GM19035 (cell line): ENCODE measurements around the gene CACTIN.

Experiments used
- ATAC-seq: cut with Tn5 transposase; IDR thresholded peaks from one replicate; pipeline ENCODE4 v1.9.1; 2021; ENCODE audit not compliant: unreplicated experiment

CACTIN gene

DNA sequence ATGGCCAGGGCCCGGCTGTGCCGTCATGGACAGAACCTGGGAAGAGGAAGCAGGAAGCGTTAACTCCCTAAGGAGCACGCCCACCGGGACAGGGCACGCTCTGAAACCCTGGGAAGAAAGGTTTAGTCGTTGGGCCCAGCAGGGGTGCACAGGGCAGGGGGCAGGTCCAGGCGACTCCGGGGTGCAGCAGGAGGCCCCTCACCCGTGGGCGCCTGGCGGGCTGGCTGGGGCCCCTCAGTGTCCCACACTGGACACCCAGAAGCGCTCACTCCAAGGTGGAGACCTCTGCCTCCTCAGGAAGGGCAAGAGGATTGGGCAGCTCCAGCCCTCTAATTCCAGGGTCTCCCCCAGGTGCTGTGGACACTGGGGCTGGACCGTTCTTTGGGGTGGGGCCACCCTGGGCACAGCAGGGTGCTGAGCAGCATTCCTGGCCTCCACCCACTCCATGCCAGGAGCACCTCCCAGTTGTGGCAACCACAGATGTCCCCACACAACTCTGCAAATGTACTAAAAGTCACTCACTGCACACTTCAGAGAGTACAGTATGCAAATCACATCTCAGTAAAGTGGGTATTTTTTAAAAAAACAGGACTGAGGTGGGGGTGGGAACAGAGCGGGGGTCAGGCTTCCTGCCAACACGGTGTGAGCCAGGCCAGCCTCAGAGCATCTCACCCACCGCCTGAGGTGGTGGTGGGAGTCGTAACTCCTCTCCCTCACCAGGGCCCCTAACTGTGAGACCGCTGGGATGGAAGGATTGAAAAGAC is 38.5 kb upstream of the CACTIN start:
- ATAC-seq: no peak

DNA sequence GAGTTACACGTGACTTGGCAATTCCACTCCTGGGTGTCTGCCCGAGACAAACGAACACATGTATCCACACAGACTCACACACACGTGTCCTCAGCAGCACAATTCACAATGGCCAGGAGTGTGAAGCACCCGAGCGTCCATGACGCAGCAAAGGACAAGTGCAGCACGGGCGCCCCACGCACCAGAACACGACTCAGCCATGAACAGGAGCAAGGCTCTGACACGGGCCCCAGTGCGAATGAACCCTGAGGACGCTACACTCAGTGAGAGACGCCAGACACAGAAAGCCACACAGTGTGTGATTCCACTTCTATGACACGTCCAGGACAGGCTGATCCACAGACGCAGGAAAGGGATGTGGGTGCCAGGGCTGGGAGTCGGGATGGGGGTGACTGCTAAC is 37.2 kb upstream of the CACTIN start:
- no peak for ATAC-seq

DNA sequence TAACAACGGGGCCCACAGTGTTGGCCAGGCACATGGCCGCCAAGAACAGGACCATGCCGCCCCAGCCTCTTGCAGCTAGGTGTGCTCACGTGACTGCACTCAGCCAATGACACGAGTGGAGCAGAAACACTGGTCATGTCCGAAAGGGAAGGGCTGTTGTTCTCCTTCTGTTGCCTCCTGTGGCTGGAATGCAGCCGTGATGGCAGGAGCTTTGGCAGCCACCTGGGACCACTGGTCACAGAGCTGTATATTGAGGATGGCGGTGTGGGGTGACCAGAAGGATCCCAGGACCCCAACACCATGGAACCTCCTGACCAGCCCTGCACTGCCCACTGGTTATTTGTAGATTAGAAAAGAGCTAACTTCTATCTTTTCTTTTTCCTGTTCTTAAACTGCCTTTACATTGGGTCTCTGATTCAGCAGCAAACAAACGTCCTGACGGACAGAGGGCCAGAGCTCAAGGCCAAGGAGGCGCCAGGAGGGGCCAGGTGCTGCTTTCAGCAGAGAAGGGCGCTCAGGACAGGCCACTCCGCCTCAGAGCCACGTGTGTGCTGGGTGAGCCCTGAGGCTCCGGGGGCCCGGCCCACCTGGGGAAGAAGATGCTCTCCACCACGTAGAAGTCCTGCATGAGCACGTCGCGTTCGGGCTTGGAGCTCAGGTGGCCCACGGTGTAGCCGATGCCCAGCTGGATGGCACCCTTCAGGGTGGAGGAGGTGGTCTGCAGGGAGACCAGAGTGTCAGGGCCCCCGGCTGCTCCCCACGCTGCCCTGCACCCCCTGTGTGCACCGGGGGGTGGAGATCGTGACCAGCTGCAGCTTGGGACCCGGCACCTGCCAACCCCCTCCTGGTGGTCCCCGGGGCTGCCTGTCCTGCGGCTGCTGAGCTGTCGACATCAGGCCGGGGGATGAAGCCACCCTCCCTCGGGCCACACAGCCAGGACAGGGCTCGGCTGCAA is 35.0 kb upstream of the CACTIN start:
- ATAC-seq: no peak

DNA sequence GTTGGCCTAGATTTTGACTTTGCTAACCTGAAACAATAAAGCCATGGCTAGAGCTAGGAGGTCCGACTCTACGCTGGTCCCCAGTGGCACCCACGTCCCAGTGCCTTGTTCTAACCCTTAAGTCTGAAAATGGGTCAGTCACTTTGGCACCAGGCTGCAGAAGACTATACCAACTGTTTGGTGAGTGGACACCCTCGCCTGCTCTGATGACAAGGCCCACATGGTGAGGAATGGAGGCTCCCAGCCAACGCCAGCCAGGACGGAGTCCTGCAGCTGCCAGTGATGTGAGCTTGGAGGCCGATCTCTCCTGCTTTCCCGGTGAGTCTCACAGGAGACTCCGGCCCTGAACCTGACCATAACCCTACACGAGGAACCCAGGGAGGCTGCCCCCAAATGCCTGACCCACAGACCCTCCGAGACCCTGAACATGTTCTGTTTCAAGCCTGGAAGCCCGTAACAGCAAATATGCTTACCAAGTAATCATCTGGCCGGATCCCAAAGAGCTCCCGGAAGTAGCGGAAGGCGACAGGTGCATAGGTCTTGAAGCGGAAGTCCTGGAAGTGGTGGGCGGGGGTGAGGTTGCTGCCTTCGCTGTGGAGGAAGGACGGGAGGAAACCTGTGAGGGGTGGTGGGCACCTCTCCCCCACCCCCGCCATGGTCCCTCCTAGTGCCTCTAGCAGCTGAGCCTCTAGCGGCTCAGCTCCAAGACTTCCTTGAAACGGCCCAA is 34.1 kb upstream of the CACTIN start:
- ATAC-seq: no peak

DNA sequence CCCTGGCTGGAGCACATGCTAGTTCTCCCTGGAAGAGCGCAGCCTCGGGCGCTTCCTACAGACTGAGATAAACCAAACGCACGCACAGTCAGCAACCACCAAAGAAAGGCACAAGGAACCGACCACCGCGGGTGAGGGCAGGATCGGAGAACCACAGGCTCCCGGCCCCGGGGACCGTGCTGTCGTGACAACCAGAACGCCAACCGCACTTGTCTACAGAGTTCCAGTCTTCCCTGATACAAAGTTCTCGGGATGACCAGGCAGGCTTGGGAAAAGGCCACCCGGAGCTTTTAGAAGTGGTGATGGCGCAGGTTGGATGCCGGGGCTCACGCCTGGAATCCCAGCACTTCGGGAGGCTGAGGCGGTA is 33.1 kb upstream of the CACTIN start:
- no peak for ATAC-seq

DNA sequence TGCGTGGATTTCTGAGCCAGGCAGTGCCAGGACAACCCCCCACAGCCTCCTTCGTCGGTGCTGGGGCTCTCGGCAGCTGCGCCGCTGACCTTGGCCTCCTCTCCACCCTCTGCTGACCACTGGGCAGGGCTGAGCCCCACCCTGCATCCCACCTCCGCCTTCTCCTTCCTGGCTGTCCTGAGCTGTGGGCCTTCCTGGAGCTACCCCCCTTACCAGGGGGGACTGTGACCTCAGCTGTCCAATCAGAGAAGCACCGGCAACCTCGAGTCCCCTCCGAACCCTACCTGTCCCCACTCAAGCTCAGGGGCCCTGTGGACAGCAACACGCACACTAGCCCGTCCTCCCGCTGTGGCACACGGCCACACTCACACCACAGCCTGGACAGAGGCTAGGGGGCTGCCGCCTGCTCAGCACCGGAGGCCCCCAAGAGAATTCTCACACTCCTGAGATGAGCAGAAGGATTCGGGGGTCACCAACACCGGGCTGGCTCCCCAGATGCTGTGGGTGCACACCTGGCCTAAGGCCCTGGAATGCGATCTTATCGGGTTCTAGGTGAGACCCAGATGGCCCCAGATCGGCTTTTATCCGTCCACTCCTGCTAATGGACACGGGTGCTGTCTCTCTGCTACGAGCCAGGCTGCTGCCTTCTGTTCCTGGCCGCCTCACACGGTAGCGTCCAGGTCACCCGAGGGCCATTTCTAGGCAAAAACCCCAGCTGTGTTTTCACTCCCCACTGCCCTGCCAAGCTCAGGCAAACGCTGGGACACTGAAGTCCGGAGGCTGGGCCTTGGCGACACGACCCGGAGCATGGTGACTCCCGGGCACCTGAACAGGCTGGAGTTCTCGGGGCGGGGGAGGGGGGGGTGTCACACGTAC is 32.5 kb upstream of the CACTIN start:
- no peak for ATAC-seq

DNA sequence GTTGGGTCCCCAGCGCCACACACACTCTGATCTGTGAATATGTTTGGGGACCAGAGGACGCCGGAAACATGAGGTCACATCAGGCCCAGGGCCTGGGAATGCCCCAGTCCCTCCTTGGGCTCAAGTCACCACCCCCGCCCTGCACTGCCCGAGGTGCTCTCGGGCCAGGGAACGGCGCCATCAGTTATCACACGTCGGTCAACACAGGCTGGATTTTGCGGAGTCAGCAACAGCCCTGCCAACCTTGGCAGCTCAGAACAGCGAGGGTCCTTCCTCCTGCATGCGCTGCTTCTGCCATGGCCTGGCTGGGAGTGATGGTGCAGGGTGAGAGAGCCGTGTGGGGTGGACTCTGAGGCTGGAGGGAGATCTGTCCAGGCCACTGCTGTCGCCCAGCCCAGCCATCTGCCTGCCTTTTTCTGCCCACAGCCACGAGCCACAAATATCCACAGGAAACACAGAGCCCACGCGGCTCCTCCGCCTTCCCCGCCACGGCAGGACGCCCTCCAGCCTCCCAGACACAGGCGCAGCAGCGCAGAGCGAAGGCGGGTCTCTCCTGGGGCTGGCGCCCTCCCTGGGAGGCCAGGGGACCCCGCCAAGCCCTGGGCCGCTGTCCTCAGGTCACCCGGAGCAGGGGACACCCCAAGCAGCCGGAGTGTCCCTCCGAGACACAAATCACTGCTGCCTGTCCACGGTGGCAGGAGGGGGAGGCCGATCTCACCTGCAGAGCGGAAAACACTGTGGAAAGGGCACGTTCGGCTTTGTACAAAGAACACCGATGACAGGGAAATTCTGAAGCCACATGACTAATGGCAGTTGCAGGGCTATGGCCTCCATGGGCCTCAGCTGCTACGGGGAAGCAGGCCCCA is 31.6 kb upstream of the CACTIN start:
- no peak for ATAC-seq

DNA sequence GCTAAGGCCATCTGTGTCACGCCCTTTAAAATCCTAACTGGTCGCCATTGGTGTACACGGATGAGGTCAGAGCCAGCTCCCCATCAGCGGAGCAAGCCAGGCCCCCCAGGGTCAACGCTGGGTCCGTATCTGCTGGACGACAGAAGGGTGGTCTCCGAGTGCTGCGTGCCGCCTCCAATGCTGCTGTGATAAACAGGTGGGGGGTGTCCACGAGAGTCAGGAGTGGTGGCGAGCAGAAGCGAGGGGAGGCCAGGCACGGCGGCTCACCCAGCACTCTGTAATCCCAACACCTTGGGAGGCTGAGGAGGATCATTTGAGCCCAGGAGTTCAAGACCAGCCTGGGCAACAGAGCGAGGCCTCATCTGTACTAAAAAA is 30.8 kb upstream of the CACTIN start:
- ATAC-seq: no peak

DNA sequence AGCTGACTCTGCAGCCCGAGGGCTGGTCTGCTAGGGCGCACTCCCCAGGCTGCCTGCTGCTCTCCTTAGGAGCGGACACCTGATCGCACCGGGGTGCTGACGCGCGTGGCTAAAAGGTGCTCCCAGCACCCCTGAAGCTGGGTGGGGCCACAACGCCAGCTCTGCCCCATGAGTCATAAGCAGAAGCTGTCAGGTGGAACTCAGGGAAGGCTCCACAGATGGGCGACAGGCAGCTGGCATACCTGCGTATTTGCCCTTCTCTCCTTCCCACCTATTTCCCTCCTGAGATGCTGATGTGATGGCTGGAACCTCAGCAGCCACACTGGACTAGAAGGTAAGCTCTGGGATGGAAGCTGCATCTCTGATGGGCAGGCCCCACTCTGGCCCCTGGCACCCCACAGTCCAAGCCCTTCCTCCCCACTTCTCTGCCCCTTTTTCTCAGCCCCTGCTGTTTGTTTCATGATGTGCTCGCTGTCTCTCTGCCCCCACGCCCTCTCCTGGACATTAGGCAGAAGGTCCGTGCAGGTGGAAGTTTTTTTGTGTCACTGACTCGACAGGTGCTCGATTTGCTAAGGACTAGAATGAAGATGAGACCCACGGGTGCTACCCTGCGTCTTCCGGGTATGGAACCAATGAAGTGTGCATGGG is 30.3 kb upstream of the CACTIN start:
- ATAC-seq: no peak

DNA sequence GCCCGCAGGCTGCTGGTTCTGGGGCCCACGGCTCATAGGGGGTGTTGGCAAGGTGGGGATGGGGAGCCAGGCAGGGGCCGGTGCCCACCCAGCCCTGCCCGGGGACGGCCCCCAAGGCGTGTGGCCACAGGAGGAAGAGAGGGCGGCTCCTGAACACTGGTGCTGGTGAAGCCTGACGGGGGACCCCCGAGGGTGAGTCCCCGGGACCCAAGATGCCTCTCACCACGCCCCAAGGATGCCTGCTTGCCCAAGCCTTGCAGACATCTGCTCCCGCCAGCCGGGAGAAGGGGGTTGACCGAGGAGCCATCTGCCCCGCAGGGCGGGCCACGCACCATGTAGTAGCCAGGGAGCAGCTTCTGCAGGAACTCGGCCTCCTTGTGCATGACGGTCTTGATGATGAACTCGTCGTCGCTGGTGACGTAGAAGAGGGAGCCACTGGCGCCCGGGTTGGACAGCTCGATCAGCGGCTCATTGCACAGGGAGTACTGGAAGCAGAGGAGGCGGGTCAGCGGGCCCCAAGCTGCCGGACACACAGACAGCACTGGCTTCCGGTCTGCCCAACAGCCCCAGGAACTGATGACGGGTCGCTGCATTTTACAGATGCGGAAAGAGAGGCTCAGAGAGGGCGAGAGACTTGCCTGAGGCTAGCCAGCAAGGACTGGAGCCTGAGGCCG is 29.6 kb upstream of the CACTIN start:
- no peak for ATAC-seq

DNA sequence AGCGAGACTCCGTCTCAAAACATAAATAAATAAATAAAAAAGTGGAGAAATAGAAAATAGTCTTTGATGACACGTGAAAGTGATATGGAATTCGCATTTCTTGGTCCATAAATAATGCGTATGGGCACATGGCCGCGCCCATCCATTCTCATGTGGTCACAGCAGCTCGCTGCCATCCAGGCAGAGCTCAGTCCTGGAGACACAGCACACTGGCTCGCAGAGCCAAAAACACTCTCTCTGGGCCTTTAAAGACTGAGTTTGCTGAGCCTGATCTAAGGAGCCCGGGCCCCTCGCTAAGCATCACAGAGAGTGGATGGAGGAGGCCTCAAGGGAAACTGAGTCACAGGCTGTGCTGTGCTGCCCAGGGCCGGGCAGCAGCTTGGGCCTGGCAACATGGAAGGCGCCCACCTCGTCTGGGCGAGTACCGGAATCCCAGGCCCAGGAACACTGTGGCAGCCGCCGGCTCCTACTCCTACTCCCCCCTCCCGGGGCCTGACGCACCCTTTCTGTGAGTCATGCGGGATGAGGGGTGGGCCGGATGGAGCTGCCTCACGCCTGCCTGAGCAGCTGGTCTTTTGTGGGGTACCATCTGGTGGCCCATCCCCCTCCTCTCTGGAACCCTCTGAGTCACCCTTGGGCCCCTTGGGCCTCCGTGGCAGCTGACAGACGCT is 28.9 kb upstream of the CACTIN start:
- no peak for ATAC-seq

DNA sequence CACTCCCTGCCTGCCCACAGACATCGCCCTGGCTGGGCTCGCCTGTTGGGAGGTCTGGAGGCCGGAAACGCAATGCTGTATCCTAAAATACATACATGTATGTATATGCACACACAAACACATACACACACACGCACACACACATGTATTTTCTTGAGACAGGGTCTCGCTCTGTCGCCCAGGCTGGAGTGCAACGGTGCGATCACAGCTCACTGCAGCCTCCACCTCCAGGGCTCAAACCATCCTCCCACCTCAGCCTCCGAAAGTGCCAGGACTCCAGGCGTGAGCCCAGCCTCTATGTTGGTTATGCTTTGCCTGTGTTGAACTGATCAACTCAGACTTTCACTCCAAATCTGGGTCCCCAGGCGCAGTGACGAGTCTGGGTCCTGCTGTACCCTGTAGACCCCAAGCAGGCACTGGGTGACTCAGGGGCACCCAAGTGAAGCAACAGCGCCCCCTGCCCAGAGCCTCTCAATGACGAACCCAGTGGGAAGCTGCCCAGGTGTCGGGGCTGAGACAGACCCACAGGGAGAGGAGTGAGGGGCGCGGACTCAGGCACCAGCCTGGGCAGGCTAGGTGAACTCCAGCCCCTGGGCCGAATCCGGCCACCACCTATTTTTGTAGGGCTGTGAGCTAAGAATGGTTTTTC is 27.4 kb upstream of the CACTIN start:
- no peak for ATAC-seq

DNA sequence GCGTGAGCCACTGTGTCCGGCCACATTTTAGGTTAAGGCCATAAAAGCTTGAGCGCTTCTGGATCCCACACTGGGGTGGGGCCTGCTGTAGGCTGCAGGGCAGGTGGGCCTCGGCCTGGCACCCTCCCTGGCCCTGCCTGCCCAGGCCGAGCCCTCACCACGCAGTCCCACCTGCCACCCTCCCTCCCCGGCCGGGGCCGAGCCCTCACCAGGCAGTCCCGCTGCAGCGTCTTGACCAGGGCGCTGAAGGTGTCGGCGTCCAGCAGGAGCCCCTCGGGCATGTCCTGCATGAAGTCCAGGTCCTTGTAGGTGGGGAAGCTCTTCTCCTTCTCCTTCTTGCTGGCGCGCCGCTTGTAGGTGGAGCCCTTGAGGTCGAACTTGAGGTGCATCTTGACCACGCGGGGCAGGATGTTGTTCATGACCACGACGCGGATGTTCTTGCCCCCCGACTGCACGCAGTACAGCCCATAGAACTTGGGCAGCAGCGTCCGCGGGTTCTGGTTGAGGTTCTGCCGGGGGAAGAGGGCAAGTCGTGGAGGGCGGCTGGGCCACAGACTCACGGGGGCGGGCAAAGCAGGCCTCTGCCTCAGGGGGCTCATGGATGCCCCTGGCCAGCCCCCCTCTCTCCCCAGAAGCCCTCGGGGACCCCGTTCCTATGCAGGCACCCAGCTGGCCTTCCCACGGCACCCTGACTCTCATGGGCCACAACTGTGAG is 26.6 kb upstream of the CACTIN start:
- ATAC-seq: no peak

DNA sequence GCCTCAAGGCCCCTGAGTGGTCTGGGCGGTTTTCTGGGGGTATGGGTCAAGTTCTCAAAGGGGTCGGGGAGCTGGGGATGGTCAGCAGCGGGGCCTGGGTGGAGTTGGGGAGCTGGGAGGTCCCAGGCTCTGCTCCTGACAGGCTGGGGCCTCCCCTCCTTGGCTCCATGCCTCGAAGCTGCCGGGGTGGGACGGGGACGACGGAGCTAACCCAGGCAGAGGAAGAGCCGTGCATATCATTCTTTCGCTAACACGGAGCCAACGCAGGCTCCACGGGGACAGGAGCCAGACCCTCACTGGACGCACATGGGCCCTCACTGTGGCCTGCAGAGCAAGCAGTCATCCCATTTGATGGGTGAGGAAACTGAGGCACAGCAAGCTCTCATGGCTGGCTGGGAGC is 25.8 kb upstream of the CACTIN start:
- ATAC-seq: no peak

DNA sequence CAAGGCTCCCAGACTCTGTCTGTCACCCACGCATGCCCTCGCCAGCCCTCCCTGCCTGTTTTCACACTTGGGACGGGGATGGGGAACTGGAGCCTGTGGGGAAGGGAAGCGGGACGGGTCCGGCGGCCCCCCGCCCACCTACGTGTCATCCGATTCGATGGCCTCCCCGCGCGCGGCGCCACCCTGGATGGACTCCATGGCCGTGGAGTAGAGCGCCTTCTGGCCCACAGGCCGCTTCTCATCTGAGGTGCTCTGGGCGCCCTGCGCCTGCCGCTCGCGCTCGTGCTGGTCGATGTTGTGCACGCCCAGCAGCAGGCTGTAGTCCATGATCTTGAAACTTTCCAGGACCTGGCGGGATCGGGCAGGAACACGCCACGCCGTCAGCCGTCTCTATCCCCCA is 25.1 kb upstream of the CACTIN start:
- ATAC-seq: no peak

DNA sequence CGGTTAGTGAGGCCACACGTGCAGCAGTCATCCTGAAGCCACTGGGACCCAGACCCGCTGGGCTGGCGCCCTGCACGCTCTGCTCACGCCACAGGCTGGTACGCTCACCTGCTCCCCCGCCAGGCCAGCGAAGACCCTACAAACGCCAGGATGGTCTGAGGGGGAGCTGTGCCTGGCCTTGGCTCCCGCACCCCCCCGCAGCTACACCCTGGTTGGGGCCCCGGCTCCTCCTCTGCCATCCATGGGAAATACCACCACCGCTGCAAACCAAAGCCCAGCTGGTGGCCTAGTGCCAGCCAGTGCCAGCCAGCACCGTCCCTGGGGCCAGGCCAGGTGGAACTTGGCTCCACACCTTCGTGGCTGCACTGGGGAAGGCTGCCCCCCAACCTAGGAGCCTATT is 23.3 kb upstream of the CACTIN start:
- no peak for ATAC-seq
